ENCODE results near the gene DEK. TPM values are rescaled to one million over a fixed set of nuclear protein-coding genes. Genes with fewer than 3 reads are reported as not detected.

Gene DEK
- total RNA-seq, 1 experiment from 2014 or later, result 108 TPM

- TF ChIP-seq MAX (IDR thresholded peaks at IDR 0.05) (no peak), EGR1 (IDR thresholded peaks at IDR 0.05; ENCODE audit: low read depth) (no peak), CEBPB (IDR thresholded peaks at IDR 0.05; ENCODE audit: low read depth) (no peak), POLR2A (IDR thresholded peaks at IDR 0.05; ENCODE audit: borderline replicate concordance, extremely low read depth, insufficient read depth, insufficient read length) (no peak), SRF (IDR thresholded peaks at IDR 0.05; ENCODE audit: low read depth) (no peak), EZH2 (IDR thresholded peaks at IDR 0.05) (no peak), JUND (IDR thresholded peaks at IDR 0.05) (no peak), SIN3A (IDR thresholded peaks at IDR 0.05; ENCODE audit: low read depth) (no peak), ZNF274 (IDR thresholded peaks at IDR 0.05; ENCODE audit: low read depth, low read length) (no peak), ZFX (IDR thresholded peaks at IDR 0.05) (no peak)
Observed at GRCh38 chr6:18309046-18309445, 44.7 kb upstream of the DEK start (continued).

- intact Hi-C loops (cut with micrococcal nuclease), result loop anchor here (10.0 kb wide), 1 partner anchor 483 kb away; no protein-coding TSS in a partner anchor
- H3K9ac ChIP-seq (ENCODE audit: low read length), result no peak overlapping the region
- no TSS peak for BruUV-seq (replicated peaks)
Observed at GRCh38 chr6:18308070-18308735, 43.9 kb upstream of the DEK start.

More at GRCh38 chr6:18308070-18308735, 43.9 kb upstream of the DEK start:
- Histone ChIP-seq H3K27me3 (ENCODE audit: insufficient read depth, low read length) (no peaks in the 10 kb centered on the region), H3K27ac (ENCODE audit: low read depth, low read length) (no peak overlapping the region), H3K9me3 (ENCODE audit: control insufficient read depth in 1 of 2, insufficient read depth in 1 of 2, low read depth in 1 of 2, low read length in 2 of 2) (no peaks in the 10 kb centered on the region), H3K4me3 (replicated peaks in 1 of 2; ENCODE audit: low read depth in 1 of 2, low read length in 2 of 2) (no peak overlapping the region), H3K4me1 (ENCODE audit: control insufficient read depth in 1 of 2, insufficient read depth in 2 of 2, low read length in 2 of 2) (no peaks in the 10 kb centered on the region), H3K36me3 (ENCODE audit: control insufficient read depth in 1 of 2, insufficient read depth in 2 of 2, low read length in 2 of 2) (no peaks in the 10 kb centered on the region), H4K20me1 (ENCODE audit: insufficient read depth) (no peaks in the 10 kb centered on the region), H3K9me2 (ENCODE audit: insufficient read depth) (no peaks in the 10 kb centered on the region), H3K79me2 (ENCODE audit: insufficient read depth, low read length) (no peaks in the 10 kb centered on the region), H3K4me2 (ENCODE audit: low read length) (no peak overlapping the region), H2AFZ (ENCODE audit: low read depth, low read length, poor library complexity, severe bottlenecking) (no peak overlapping the region)
- ATAC-seq, result no peak
- TF ChIP-seq ELF1 (IDR thresholded peaks at IDR 0.05; ENCODE audit: borderline replicate concordance, low read depth) (no peak), SRF (IDR thresholded peaks at IDR 0.05; ENCODE audit: low read depth) (no peak), ATF3 (IDR thresholded peaks at IDR 0.05) (no peak), SP1 (IDR thresholded peaks at IDR 0.05; ENCODE audit: low read depth) (no peak), SIN3A (IDR thresholded peaks at IDR 0.05; ENCODE audit: low read depth) (no peak), MAX (IDR thresholded peaks at IDR 0.05) (no peak), FOSL1 (IDR thresholded peaks at IDR 0.05; ENCODE audit: low read depth) (no peak), REST (IDR thresholded peaks at IDR 0.05; ENCODE audit: low read depth) (no peak), JUND (IDR thresholded peaks at IDR 0.05) (no peak), EGR1 (IDR thresholded peaks at IDR 0.05; ENCODE audit: low read depth) (no peak), POLR2AphosphoS5 (IDR thresholded peaks at IDR 0.05; ENCODE audit: low read depth, low read length) (no peak), CBX3 (IDR thresholded peaks at IDR 0.05; ENCODE audit: low read depth) (no peak), ZBTB33 (IDR thresholded peaks at IDR 0.05; ENCODE audit: extremely low read depth, insufficient replicate concordance, low read length) (no peak), RAD21 (IDR thresholded peaks at IDR 0.05; ENCODE audit: low read depth) (no peak)
- RAD21 ChIA-PET (ENCODE audit: low non-redundant PET in 1 of 2, low total read pairs in 2 of 2, uncharacterized antibody in 2 of 2, unreplicated experiment in 2 of 2), result no interaction called here
- CTCF ChIA-PET, result no interaction called here
- DNase-seq (ENCODE audit: low read depth, low spot score), result no peak
- POLR2A ChIA-PET, result no interaction called here

Data from HCT116 (cell line).